ENCODE measurements around the gene NCDN.

DNA sequence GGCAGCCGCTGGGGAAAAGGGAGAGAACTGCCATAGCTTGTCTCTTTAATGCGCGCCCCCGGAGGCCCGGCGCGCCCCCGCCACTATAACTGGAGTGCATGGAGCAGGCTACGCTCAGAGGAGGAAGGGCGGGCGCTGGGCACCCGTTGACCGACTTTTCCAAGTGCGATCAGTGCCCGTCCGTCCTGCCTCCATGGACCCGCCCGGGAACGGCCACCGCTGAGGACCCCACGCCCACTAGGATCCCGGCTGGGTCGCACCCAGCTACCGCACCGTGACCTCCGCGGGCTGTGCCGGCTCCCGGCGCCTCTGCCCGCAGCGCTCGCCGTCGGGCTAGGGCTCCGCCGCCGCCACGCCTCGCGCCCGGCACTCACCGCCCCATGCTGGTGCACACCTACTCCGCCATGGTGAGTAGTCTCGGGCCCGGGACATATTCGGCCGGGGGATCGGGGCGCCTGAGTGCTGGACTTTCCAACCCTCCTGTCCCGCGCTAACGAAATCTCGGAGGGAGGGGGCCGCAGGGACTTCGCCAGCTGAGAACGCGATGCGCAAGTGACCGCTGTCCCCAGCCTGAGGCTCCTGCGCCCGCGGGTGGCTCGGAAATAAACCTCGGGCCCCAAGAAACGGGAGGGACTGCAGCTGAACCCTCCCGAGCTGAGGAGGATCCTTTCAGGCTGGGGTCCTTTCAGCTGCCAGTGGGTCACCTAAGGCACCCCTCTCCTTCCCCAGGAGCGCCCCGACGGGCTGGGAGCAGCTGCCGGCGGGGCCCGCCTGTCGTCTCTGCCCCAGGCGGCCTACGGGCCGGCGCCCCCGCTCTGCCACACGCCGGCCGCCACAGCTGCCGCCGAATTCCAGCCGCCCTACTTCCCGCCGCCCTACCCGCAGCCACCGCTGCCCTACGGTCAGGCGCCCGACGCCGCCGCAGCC, 15.9 kb downstream of the NCDN start, which contains the start of gene TFAP2E:
- TF ChIP-seq, protein P1, sequence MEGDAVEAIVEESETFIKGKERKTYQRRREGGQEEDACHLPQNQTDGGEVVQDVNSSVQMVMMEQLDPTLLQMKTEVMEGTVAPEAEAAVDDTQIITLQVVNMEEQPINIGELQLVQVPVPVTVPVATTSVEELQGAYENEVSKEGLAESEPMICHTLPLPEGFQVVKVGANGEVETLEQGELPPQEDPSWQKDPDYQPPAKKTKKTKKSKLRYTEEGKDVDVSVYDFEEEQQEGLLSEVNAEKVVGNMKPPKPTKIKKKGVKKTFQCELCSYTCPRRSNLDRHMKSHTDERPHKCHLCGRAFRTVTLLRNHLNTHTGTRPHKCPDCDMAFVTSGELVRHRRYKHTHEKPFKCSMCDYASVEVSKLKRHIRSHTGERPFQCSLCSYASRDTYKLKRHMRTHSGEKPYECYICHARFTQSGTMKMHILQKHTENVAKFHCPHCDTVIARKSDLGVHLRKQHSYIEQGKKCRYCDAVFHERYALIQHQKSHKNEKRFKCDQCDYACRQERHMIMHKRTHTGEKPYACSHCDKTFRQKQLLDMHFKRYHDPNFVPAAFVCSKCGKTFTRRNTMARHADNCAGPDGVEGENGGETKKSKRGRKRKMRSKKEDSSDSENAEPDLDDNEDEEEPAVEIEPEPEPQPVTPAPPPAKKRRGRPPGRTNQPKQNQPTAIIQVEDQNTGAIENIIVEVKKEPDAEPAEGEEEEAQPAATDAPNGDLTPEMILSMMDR (IDR thresholded peaks at IDR 0.05; ENCODE audit: borderline replicate concordance, extremely low read depth, low read length, poor library complexity, severe bottlenecking), result no peak
- TF ChIP-seq EZH2 (IDR thresholded peaks at IDR 0.05; ENCODE audit: borderline replicate concordance, low read depth, low read length, severe bottlenecking), result no peak
